A673 (cell line): ENCODE data around the gene AGMAT. TPM values are rescaled to one million over a fixed set of nuclear protein-coding genes. Genes with fewer than 3 reads are reported as not detected.

ENCODE experiments used
- BruUV-seq: library from RNA; stranded (reverse); fragments of 400-500 nt; replicated peaks from 2 replicates; lab custom pipeline; 2021; lab: Mats Ljungman, UMichigan
- CTCF ChIA-PET: fragments of 300-600 bp; sonication (Branson Sonifier 250); formaldehyde crosslinking; loops from one replicate; lab custom pipeline; 2022; ENCODE audit warnings: antibody characterized with exemption; lab: Charles Lee
- POLR2A ChIA-PET: fragments of 300-600 bp; sonication (Branson Sonifier 250); formaldehyde crosslinking; loops from one replicate; lab custom pipeline; 2022; ENCODE audit warnings: antibody characterized with exemption; ENCODE audit not compliant: low non-redundant PET; lab: Charles Lee
- DNase-seq: peaks from one replicate; pipeline ENCODE4 v3.0.0-alpha.2; 2015; ENCODE audit warnings: low spot score
- H3K27ac ChIP-seq: fragments of 200-600 bp; sonication (generic); 2 replicates; pipeline ENCODE4 v1.5.1; 2016; ENCODE audit warnings: mixed run types, low read depth, mild to moderate bottlenecking, mixed read lengths, antibody characterized with exemption, low read length; ENCODE audit not compliant: poor library complexity, severe bottlenecking
- H3K27me3 ChIP-seq: fragments of 200-600 bp; sonication (generic); replicated peaks from 2 replicates; pipeline ENCODE4 v1.6.1; 2017; ENCODE audit warnings: mixed run types, low read depth, mild to moderate bottlenecking, mixed read lengths, antibody characterized with exemption, low read length; ENCODE audit not compliant: insufficient read depth, poor library complexity
- H3K36me3 ChIP-seq: fragments of 200-600 bp; sonication (generic); 2 replicates; pipeline ENCODE4 v1.6.1; 2016; ENCODE audit warnings: mixed run types, mild to moderate bottlenecking, mixed read lengths, antibody characterized with exemption, low read length; ENCODE audit not compliant: insufficient read depth, poor library complexity, severe bottlenecking
- H3K4me1 ChIP-seq: fragments of 200-600 bp; sonication (generic); 2 replicates; pipeline ENCODE4 v1.6.1; 2017; ENCODE audit warnings: mixed run types, mild to moderate bottlenecking, mixed read lengths, antibody characterized with exemption, low read length; ENCODE audit not compliant: insufficient read depth, poor library complexity, severe bottlenecking
- H3K4me3 ChIP-seq: fragments of 200-600 bp; sonication (generic); 2 replicates; pipeline ENCODE4 v1.5.1; 2016; ENCODE audit warnings: low read depth, mixed run types, mild to moderate bottlenecking, mixed read lengths, low read length; ENCODE audit not compliant: poor library complexity, severe bottlenecking
- H3K9me3 ChIP-seq: fragments of 200-600 bp; sonication (generic); 2 replicates; pipeline ENCODE4 v1.6.1; 2016; ENCODE audit warnings: mixed run types, low read depth, mild to moderate bottlenecking, mixed read lengths, antibody characterized with exemption, low read length; ENCODE audit not compliant: poor library complexity, severe bottlenecking
- CTCF ChIP-seq: fragments of 300-800, 200-600 bp; sonication (generic); conservative IDR thresholded peaks from 2 replicates; pipeline ENCODE4 v1.5.1; 2017; ENCODE audit warnings: low read depth, mild to moderate bottlenecking, antibody characterized with exemption, low read length, moderate library complexity, mixed read lengths
- EZH2 ChIP-seq: fragments of 200-600 bp; sonication (generic); IDR thresholded peaks from 2 replicates; pipeline ENCODE4 v1.6.1; 2017; ENCODE audit warnings: borderline replicate concordance, low read depth, mild to moderate bottlenecking, mixed read lengths, antibody characterized with exemption, low read length; ENCODE audit not compliant: poor library complexity, severe bottlenecking
- intact Hi-C: fragments of 100-400 bp; cut with micrococcal nuclease; formaldehyde crosslinking; loops from one replicate; pipeline ENCODE4 v1.10.0; 2022; ENCODE audit not compliant: unreplicated experiment
- total RNA-seq: library from RNA; stranded (reverse); gene quantifications from 2 replicates; pipeline ENCODE4 v1.2.3, GENCODE V29; 2021

AGMAT gene
- total RNA-seq, 1 experiment from 2014 or later = 0.11 TPM

DNA sequence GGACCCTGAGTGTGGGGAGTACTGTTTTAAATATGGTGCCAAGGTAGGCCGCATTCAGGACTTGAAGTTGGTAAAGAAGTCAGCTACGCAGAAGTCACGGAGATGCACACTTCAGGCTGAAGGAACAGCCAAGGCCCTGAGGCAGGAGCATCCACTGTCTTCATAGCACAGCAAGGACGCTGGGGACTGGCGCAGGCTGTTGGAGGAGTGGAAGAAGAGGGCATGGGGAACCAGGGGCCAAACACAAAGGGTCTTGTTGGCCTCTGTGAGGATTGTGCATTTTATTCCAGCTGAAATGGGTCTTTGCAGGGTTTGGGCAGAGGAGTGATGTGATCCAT lies 41.6 kb downstream of the AGMAT start:
- ChIA-PET POLR2A (no interaction called here), CTCF (no interaction called here)
- H3K4me1 ChIP-seq = no peaks in the 10 kb centered on the region
- TF ChIP-seq CTCF (no peak), EZH2 (no peak)
- H3K9me3 ChIP-seq = no peaks in the 10 kb centered on the region
- intact Hi-C loops = no loop called here
- no TSS peak for BruUV-seq
- no peak overlapping the region for H3K27ac ChIP-seq
- H3K27me3 ChIP-seq = no peaks in the 10 kb centered on the region
- no peak for DNase-seq
- H3K4me3 ChIP-seq = no peak overlapping the region
- peaks cover 38% of the 10 kb centered on the region for H3K36me3 ChIP-seq

DNA sequence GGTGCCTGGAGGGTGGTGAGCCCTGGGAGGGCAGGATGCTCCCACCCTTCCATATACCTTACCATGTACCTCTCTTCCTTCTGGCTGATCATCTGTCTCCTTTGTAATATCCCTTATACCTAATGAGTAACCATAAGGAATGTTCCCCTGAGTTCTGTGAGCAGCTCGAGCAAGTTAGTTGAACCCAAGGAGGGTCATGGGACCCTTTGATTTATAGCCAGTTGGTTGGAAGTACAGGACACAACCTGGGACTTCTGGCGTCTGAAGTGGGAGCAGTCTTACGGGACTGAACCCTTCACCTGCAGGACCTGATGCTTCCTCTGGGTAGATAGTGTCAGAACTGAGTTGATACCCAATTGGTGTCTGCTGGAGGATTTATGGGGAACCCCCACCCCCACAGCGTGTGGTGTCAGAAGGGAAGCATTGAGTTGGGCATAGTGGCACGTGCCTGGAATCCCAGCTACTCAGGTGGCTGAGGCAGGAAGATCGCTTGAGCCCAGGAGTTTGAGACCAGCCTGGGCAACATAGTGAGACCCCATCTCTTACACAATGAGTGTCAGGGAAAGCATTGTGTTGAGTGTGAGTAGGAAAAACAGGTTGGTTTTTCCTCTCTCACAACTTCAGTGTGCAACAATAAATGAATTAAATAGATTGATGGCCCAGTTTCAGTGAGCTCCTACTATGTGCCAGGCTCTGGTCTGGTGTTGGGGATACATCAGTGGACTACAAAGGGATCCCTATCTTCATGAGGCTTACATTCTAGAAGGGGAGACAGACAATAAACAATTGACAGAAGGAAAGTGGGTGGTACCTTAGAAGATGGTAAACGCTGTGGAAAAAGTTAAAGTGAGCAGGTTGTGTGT lies 42.2 kb downstream of the AGMAT start:
- H3K9me3 ChIP-seq = no peaks in the 10 kb centered on the region
- no peak for TF ChIP-seq EZH2
- TF ChIP-seq CTCF = no peak
- intact Hi-C loops = no loop called here
- peaks cover 35% of the 10 kb centered on the region for H3K36me3 ChIP-seq
- no peak for DNase-seq
- no TSS peak for BruUV-seq
- H3K4me1 ChIP-seq = no peaks in the 10 kb centered on the region
- ChIA-PET POLR2A (no interaction called here), CTCF (interaction anchor here (0.6 kb wide), 1 partner anchor 271 kb away, joined by 3 read pairs; no protein-coding TSS in a partner anchor)
- H3K27me3 ChIP-seq = no peaks in the 10 kb centered on the region
- H3K4me3 ChIP-seq = no peak overlapping the region
- no peak overlapping the region for H3K27ac ChIP-seq

- Histone ChIP-seq H3K9me3 (no peaks in the 10 kb centered on the region), H3K27me3 (no peaks in the 10 kb centered on the region), H3K27ac (no peak overlapping the region), H3K4me1 (no peaks in the 10 kb centered on the region), H3K4me3 (no peak overlapping the region), H3K36me3 (peaks cover 35% of the 10 kb centered on the region)
- DNase-seq = no peak
- POLR2A ChIA-PET = no interaction called here
- BruUV-seq = no TSS peak
- CTCF ChIA-PET = no interaction called here
- intact Hi-C loops = no loop called here
- TF ChIP-seq EZH2 = no peak
- TF ChIP-seq CTCF = no peak
Measured at GRCh38 chr1:15541231-15541792, 43.5 kb downstream of the AGMAT start.
